HG02981 (cell line): ENCODE data around the gene GNPTG.

ENCODE experiments used
- ATAC-seq: cut with Tn5 transposase; IDR thresholded peaks from one replicate; pipeline ENCODE4 v1.9.1; 2021; ENCODE audit warnings: mild to moderate bottlenecking, moderate library complexity; ENCODE audit not compliant: unreplicated experiment

Gene GNPTG

GRCh38 chr16:1392826-1393225, 41.1 kb downstream of the GNPTG start:
- no peak for ATAC-seq

GRCh38 chr16:1393613-1394176, 42.0 kb downstream of the GNPTG start:
- no peak for ATAC-seq

GRCh38 chr16:1394367-1394951, 42.7 kb downstream of the GNPTG start:
- no peak for ATAC-seq

- ATAC-seq, result no peak
These were observed 43.8 kb downstream of the GNPTG start for GRCh38 chr16:1395444-1396031.

GRCh38 chr16:1397779-1398178, 46.0 kb downstream of the GNPTG start:
- no peak for ATAC-seq

- ATAC-seq, result no peak
These were observed 46.6 kb downstream of the GNPTG start for GRCh38 chr16:1398351-1398750.

GRCh38 chr16:1398826-1399581, 47.3 kb downstream of the GNPTG start:
- ATAC-seq, result no peak

- no peak for ATAC-seq
These were observed 49.5 kb downstream of the GNPTG start for GRCh38 chr16:1401061-1401757.

GRCh38 chr16:1401758-1402154, 50.0 kb downstream of the GNPTG start:
- ATAC-seq, result no peak

- no peak for ATAC-seq
These were observed 51.3 kb downstream of the GNPTG start for GRCh38 chr16:1403036-1403435.

GRCh38 chr16:1403733-1404132, 52.0 kb downstream of the GNPTG start:
- ATAC-seq, result no peak

GRCh38 chr16:1407753-1408152, 56.0 kb downstream of the GNPTG start:
- ATAC-seq, result no peak

- ATAC-seq, result peak; percentile 78
These were observed 56.6 kb downstream of the GNPTG start for GRCh38 chr16:1408171-1408837.

GRCh38 chr16:1412847-1413246, 61.1 kb downstream of the GNPTG start:
- ATAC-seq, result no peak
